GM18909 (cell line): ENCODE results near the gene MUSK.
"Not testable (repeated sequence)": the region's sequence is repeated elsewhere in the genome, so short reads cannot be mapped to it uniquely, and the experiment has no call there.

Source experiments
- ATAC-seq: cut with Tn5 transposase; IDR thresholded peaks from one replicate; pipeline ENCODE4 v1.9.1; 2021; ENCODE audit warnings: mild to moderate bottlenecking; ENCODE audit not compliant: unreplicated experiment, poor library complexity

MUSK gene

GRCh38 chr9:110801426-110801825 lies 132.8 kb downstream of the MUSK start:
- no peak for ATAC-seq

GRCh38 chr9:110802416-110803035 lies 133.9 kb downstream of the MUSK start:
- ATAC-seq, result no peak

- ATAC-seq, result peak; percentile 74
Observed at GRCh38 chr9:110807956-110808598, 139.5 kb downstream of the MUSK start.

- peak; percentile 98 for ATAC-seq
Observed at GRCh38 chr9:110808599-110808980, 140.0 kb downstream of the MUSK start.

- ATAC-seq, result peak; percentile 44
Observed at GRCh38 chr9:110809038-110809595, 140.5 kb downstream of the MUSK start.

- ATAC-seq, result no peak
Observed at GRCh38 chr9:110810262-110810976, 141.8 kb downstream of the MUSK start.

- no peak for ATAC-seq
Observed at GRCh38 chr9:110812886-110813285, 144.3 kb downstream of the MUSK start.

- ATAC-seq, result no peak
Observed at GRCh38 chr9:110814159-110814558, 145.6 kb downstream of the MUSK start.

- ATAC-seq, result no peak
Observed at GRCh38 chr9:110815361-110815760, 146.8 kb downstream of the MUSK start.

GRCh38 chr9:110820381-110820780 lies 151.8 kb downstream of the MUSK start:
- ATAC-seq, result no peak

- peak; percentile 96 for ATAC-seq
Observed at GRCh38 chr9:110821064-110821463, 152.5 kb downstream of the MUSK start.

- ATAC-seq, result not testable (repeated sequence)
Observed at GRCh38 chr9:110825129-110825528, 156.5 kb downstream of the MUSK start.

- ATAC-seq, result no peak
Observed at GRCh38 chr9:110825950-110826349, 157.4 kb downstream of the MUSK start.

- ATAC-seq, result not testable (repeated sequence)
Observed at GRCh38 chr9:110826400-110826799, 157.8 kb downstream of the MUSK start.

GRCh38 chr9:110828264-110828663 lies 159.7 kb downstream of the MUSK start:
- ATAC-seq, result no peak

- ATAC-seq, result no peak
Observed at GRCh38 chr9:110830495-110830894, 161.9 kb downstream of the MUSK start.

GRCh38 chr9:110832926-110833325 lies 164.3 kb downstream of the MUSK start:
- ATAC-seq, result no peak

GRCh38 chr9:110835404-110835803 lies 166.8 kb downstream of the MUSK start:
- ATAC-seq, result no peak

- no peak for ATAC-seq
Observed at GRCh38 chr9:110835859-110836271, 167.3 kb downstream of the MUSK start.

GRCh38 chr9:110837401-110838005 lies 168.9 kb downstream of the MUSK start:
- ATAC-seq, result peak; percentile 72

GRCh38 chr9:110842169-110842568 lies 173.6 kb downstream of the MUSK start:
- no peak for ATAC-seq
